DND-41 (cell line): ENCODE results near the gene STK36.

ENCODE experiments used
- CTCF ChIP-seq: IDR thresholded peaks from 2 replicates; pipeline ENCODE4 v1.5.1; 2012; ENCODE audit warnings: borderline replicate concordance, low read length, moderate library complexity, mild to moderate bottlenecking; ENCODE audit not compliant: poor library complexity, severe bottlenecking; ENCODE audit errors: extremely low read depth
- EZH2 ChIP-seq: IDR thresholded peaks from 3 replicates; pipeline ENCODE4 v1.6.1; 2012; ENCODE audit warnings: borderline replicate concordance, low read depth, mild to moderate bottlenecking, moderate library complexity, low read length, inconsistent platforms; ENCODE audit not compliant: severe bottlenecking

GRCh38 chr2:218719457-218719856 is 47.6 kb downstream of the STK36 start:
- TF ChIP-seq CTCF (no peak), EZH2 (no peak)
